ENCODE results near the gene TMEM256.

- TF ChIP-seq, protein P1, sequence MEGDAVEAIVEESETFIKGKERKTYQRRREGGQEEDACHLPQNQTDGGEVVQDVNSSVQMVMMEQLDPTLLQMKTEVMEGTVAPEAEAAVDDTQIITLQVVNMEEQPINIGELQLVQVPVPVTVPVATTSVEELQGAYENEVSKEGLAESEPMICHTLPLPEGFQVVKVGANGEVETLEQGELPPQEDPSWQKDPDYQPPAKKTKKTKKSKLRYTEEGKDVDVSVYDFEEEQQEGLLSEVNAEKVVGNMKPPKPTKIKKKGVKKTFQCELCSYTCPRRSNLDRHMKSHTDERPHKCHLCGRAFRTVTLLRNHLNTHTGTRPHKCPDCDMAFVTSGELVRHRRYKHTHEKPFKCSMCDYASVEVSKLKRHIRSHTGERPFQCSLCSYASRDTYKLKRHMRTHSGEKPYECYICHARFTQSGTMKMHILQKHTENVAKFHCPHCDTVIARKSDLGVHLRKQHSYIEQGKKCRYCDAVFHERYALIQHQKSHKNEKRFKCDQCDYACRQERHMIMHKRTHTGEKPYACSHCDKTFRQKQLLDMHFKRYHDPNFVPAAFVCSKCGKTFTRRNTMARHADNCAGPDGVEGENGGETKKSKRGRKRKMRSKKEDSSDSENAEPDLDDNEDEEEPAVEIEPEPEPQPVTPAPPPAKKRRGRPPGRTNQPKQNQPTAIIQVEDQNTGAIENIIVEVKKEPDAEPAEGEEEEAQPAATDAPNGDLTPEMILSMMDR (conservative IDR thresholded peaks at IDR 0.05; ENCODE audit: low read depth, low read length): no peak
- no peak for TF ChIP-seq EZH2 (IDR thresholded peaks at IDR 0.05; ENCODE audit: borderline replicate concordance, low read depth, low read length, poor library complexity, severe bottlenecking)
Observed at GRCh38 chr17:7380321-7380720, 23.6 kb downstream of the TMEM256 start.

All from A673 (cell line).